ENCODE data around the gene HIVEP3.

HIVEP3 gene

GRCh38 chr1:41889506-41890414, 29.0 kb downstream of the HIVEP3 start:
- TF ChIP-seq FOXM1 (IDR thresholded peaks at IDR 0.05; ENCODE audit: borderline replicate concordance, low read depth) (no peak), CREB1 (IDR thresholded peaks at IDR 0.05; ENCODE audit: low read depth) (no peak), USF1 (IDR thresholded peaks at IDR 0.05) (no peak), REST (IDR thresholded peaks at IDR 0.05; ENCODE audit: low read depth) (no peak), CEBPB (IDR thresholded peaks at IDR 0.05) (no peak), TEAD4 (IDR thresholded peaks at IDR 0.05) (no peak)

GRCh38 chr1:41888756-41889155, 30.0 kb downstream of the HIVEP3 start:
- TF ChIP-seq EGR1 (IDR thresholded peaks at IDR 0.05) (no peak), YY1 (IDR thresholded peaks at IDR 0.05; ENCODE audit: low read depth) (no peak), CREB1 (IDR thresholded peaks at IDR 0.05; ENCODE audit: low read depth) (no peak), USF1 (IDR thresholded peaks at IDR 0.05) (no peak), NFIC (IDR thresholded peaks at IDR 0.05) (no peak), TCF12 (IDR thresholded peaks at IDR 0.05; ENCODE audit: low read depth) (no peak), TAF1 (IDR thresholded peaks at IDR 0.05; ENCODE audit: low read depth) (no peak), FOXM1 (IDR thresholded peaks at IDR 0.05; ENCODE audit: borderline replicate concordance, low read depth) (no peak)

GRCh38 chr1:41887365-41887764, 31.4 kb downstream of the HIVEP3 start:
- no peak for TF ChIP-seq YY1 (IDR thresholded peaks at IDR 0.05; ENCODE audit: low read depth)
- no peak for TF ChIP-seq TAF1 (IDR thresholded peaks at IDR 0.05; ENCODE audit: low read depth)
- no peak for TF ChIP-seq EP300 (IDR thresholded peaks at IDR 0.05; ENCODE audit: borderline replicate concordance)
- TF ChIP-seq ZBTB7A (IDR thresholded peaks at IDR 0.05; ENCODE audit: low read depth), result no peak
- TF ChIP-seq CEBPB (IDR thresholded peaks at IDR 0.05), result no peak
- TF ChIP-seq RAD21 (IDR thresholded peaks at IDR 0.05; ENCODE audit: low read depth), result no peak
- no peak for TF ChIP-seq USF1 (IDR thresholded peaks at IDR 0.05)
- TF ChIP-seq MAX (IDR thresholded peaks at IDR 0.05), result no peak
- no peak for TF ChIP-seq REST (IDR thresholded peaks at IDR 0.05; ENCODE audit: low read depth)
- TF ChIP-seq FOXM1 (IDR thresholded peaks at IDR 0.05; ENCODE audit: borderline replicate concordance, low read depth), result no peak
- TF ChIP-seq NFIC (IDR thresholded peaks at IDR 0.05), result no peak
- no peak for TF ChIP-seq TCF12 (IDR thresholded peaks at IDR 0.05; ENCODE audit: low read depth)
- no peak for TF ChIP-seq CREB1 (IDR thresholded peaks at IDR 0.05; ENCODE audit: low read depth)
- no peak for TF ChIP-seq TEAD4 (IDR thresholded peaks at IDR 0.05)

- no peak for TF ChIP-seq RAD21 (IDR thresholded peaks at IDR 0.05; ENCODE audit: low read depth)
Observed at GRCh38 chr1:41884256-41885230, 34.2 kb downstream of the HIVEP3 start.

GRCh38 chr1:41883507-41883906, 35.2 kb downstream of the HIVEP3 start:
- TF ChIP-seq EP300 (IDR thresholded peaks at IDR 0.05; ENCODE audit: borderline replicate concordance), result no peak

- TF ChIP-seq EP300 (IDR thresholded peaks at IDR 0.05; ENCODE audit: borderline replicate concordance), result no peak
- TF ChIP-seq NFIC (IDR thresholded peaks at IDR 0.05), result no peak
- TF ChIP-seq ZBTB7A (IDR thresholded peaks at IDR 0.05; ENCODE audit: low read depth), result no peak
- no peak for TF ChIP-seq RAD21 (IDR thresholded peaks at IDR 0.05; ENCODE audit: low read depth)
- TF ChIP-seq TEAD4 (IDR thresholded peaks at IDR 0.05), result no peak
- TF ChIP-seq CEBPB (IDR thresholded peaks at IDR 0.05), result no peak
- TF ChIP-seq MAX (IDR thresholded peaks at IDR 0.05), result no peak
- no peak for TF ChIP-seq CREB1 (IDR thresholded peaks at IDR 0.05; ENCODE audit: low read depth)
- TF ChIP-seq EGR1 (IDR thresholded peaks at IDR 0.05), result no peak
Observed at GRCh38 chr1:41882486-41882885, 36.2 kb downstream of the HIVEP3 start.
